NOMO-1 treated with dmso at 0.1 percent for 144 hours (cell line): ENCODE results near the gene PCDHA6.
"Not testable (repeated sequence)": the region's sequence is repeated elsewhere in the genome, so short reads cannot be mapped to it uniquely, and the experiment has no call there.

Experiments used
- DNase-seq: peaks from one replicate; lab custom pipeline; 2025; ENCODE audit not compliant: unreplicated experiment; lab: John Stamatoyannopoulos, UW

The PCDHA6 gene

DNA sequence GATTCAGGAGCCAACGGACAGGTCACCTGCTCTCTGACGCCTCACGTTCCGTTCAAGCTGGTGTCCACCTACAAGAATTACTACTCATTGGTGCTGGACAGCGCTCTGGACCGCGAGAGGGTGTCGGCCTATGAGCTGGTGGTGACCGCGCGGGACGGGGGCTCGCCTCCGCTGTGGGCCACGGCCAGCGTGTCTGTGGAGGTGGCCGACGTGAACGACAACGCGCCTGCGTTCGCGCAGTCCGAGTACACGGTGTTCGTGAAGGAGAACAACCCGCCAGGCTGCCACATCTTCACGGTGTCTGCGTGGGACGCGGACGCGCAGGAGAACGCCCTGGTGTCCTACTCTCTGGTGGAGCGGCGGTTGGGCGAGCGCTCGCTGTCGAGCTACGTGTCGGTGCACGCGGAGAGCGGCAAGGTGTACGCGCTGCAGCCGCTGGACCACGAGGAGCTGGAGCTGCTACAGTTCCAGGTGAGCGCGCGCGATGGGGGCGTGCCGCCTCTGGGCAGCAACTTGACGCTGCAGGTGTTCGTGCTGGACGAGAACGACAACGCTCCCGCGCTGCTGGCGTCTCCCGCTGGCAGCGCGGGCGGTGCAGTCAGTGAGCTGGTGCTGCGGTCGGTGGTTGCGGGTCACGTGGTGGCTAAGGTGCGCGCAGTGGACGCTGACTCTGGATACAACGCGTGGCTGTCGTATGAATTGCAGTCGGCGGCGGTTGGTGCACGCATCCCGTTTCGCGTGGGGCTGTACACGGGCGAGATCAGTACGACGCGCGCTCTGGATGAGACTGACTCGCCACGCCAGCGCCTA, 29.6 kb downstream of the PCDHA6 start:
- DNase-seq = no peak

DNA sequence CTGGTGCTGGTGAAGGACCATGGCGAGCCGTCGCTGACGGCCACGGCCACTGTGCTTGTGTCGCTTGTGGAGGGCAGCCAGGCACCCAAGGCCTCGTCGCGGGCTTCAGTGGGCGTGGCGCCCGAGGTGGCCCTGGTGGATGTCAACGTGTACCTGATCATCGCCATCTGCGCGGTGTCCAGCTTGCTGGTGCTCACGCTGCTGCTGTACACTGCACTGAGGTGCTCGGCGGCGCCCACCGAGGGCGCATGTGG, 30.2 kb downstream of the PCDHA6 start:
- no peak for DNase-seq

DNA sequence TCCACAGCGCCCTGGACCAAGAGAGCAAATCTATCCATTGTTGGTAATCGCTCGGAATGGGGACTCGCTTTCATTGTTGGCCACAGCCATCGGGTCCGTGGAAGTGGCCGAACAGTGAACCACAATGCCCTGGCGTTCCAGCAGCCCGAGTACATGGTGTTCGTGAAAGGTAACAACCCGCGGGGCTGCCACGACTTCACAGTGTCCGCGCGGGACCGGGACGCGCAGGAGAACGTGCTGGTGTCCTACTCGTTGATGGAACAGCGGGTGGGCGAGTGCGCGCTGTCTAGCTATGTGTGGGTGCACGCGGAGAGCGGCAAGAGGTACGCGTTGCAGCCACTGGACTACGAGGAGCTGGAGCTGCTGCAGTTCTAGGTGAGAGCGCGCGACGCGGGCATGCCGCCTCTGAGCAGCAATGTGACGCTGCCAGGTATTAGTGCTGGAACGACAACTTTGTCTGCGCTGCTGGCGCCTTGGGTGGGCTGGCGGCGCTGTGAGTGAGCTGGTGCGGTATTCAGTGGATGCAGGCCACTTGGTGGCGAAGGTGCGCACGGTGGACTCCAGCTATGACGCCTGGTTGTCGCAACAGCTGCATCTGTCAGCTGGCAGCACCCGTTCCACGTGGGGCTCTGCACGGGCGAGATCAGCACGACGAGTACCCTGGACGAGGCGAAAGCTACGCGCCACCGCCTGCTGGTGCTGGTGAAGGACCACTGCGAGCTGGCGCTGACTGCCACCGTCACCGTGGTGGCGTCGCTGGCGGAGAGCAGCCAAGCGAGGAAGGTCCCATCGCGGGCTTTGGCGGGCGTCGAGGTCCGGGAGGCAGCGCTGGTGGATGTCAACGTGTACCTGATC, 34.9 kb downstream of the PCDHA6 start:
- DNase-seq = no peak

DNA sequence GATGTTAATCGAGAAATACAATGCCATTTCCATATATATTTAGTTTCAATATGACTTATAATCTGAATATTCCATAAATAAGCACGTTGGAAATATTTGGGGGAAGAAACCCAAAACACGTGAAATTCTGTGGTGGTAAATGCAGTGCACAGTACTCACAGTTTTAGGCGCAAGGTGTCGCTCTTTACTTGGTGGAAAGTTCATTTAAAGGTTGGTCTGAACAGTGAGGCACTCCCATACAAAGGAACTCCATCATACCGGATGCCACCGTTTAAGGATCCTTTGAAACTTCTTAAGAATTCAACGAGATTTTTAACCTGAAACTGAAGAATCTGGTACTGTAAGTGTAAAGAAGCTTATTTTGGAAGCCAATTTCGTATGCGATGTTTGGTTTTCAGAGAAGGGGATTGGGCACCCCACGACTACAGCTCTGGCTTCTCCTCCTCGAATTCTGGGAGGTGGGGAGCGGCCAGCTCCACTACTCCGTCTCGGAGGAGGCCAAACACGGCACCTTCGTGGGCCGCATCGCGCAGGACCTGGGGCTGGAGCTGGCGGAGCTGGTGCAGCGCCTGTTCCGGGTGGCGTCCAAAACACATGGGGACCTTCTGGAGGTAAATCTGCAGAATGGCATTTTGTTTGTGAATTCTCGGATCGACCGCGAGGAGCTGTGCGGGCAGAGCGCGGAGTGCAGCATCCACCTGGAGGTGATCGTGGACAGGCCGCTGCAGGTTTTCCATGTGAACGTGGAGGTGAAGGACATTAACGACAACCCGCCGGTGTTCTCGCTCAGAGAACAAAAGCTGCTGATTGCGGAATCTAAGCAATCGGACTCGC, 41.2 kb downstream of the PCDHA6 start, which contains the start of gene PCDHA11:
Gene PCDHA11 (plus strand): TSS at position 237 of the 834 bp plus-strand sequence. CDS start 147 bp downstream, at position 384.
- no peak for DNase-seq

DNA sequence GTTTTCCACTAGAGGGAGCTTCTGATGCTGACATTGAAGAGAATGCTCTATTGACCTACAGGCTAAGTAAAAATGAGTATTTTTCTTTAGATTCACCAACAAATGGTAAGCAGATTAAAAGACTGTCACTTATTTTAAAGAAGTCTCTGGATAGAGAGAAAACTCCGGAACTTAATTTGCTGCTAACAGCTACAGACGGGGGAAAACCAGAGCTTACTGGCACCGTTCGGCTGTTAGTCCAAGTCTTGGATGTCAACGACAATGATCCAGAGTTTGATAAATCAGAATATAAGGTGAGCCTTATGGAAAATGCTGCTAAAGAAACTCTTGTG, 41.8 kb downstream of the PCDHA6 start:
- DNase-seq = no peak

DNA sequence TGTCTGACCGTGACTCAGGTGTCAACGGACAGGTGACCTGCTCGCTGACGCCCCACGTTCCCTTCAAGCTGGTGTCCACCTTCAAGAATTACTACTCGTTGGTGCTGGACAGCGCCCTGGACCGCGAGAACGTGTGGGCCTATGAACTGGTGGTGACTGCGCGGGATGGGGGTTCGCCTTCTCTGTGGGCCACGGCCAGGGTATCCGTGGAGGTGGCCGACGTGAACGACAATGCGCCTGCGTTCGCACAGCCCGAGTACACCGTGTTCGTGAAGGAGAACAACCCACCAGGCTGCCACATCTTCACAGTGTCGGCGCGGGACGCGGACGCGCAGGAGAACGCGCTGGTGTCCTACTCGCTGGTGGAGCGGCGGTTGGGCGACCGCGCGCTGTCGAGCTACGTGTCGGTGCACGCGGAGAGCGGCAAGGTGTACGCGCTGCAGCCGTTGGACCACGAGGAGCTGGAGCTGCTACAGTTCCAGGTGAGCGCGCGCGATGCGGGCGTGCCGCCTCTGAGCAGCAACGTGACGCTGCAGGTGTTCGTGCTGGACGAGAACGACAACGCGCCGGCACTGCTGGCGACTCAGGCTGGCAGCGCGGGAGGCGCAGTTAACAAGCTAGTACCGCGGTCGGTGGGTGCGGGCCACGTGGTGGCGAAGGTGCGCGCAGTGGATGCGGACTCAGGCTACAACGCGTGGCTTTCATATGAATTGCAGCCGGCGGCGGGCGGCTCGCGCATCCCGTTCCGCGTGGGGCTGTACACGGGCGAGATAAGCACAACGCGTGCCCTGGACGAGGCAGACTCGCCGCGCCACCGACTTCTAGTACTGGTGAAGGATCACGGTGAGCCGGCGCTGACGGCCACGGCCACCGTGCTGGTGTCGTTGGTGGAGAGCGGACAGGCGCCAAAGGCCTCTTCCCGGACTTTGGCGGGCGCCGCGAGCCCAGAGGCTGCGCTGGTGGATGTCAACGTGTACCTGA, 42.8 kb downstream of the PCDHA6 start:
- no peak for DNase-seq

DNA sequence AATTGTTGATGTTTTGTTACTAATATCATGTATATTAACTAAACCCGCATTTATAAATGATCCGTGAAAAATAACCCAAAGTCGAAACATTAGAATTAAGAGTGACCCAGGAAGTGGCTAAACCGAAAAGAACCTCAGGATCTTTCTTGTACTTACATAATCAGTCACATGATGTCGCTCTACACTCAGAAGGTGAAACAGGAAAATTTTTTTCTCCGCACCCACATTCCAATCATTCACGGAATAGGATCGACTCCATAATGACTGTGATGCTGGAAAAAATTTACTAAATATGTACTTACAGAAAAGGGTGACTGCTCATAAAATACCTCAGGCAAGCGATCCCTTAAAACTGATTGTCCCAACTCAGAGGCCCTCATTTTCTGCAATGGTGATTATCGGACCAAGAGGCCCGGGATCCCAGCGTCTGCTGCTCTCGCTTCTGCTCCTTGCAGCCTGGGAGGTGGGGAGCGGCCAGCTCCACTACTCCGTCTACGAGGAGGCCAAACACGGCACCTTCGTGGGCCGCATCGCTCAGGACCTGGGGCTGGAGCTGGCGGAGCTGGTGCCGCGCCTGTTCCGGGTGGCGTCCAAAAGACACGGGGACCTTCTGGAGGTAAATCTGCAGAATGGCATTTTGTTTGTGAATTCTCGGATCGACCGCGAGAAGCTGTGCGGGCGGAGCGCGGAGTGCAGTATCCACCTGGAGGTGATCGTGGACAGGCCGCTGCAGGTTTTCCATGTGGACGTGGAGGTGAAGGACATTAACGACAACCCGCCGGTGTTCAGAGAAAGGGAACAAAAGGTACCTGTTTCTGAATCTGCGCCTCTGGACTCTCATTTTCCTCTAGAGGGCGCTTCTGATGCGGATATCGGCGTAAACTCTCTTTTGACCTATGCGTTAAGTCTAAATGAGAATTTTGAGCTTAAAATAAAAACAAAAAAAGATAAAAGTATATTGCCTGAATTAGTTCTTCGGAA, 47.6 kb downstream of the PCDHA6 start, which contains the start of gene PCDHA12:
Gene PCDHA12 (plus strand): TSS at position 224 of the 981 bp plus-strand sequence. CDS start 165 bp downstream, at position 389.
- DNase-seq = no peak

DNA sequence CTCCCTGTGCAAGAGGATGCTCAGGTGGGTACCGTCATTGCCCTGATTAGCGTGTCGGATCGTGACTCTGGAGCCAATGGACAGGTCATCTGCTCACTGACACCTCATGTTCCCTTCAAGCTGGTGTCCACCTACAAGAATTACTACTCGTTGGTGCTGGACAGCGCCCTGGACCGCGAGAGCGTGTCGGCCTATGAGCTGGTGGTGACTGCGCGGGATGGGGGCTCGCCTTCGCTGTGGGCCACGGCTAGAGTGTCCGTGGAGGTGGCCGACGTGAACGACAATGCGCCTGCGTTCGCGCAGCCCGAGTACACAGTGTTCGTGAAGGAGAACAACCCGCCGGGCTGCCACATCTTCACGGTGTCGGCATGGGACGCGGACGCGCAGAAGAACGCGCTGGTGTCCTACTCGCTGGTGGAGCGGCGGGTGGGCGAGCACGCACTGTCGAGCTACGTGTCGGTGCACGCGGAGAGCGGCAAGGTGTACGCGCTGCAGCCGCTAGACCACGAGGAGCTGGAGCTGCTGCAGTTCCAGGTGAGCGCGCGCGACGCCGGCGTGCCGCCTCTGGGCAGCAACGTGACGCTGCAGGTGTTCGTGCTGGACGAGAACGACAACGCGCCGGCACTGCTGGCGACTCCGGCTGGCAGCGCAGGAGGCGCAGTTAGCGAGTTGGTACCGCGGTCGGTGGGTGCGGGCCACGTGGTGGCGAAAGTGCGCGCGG, 48.9 kb downstream of the PCDHA6 start:
- not testable (repeated sequence) for DNase-seq

DNA sequence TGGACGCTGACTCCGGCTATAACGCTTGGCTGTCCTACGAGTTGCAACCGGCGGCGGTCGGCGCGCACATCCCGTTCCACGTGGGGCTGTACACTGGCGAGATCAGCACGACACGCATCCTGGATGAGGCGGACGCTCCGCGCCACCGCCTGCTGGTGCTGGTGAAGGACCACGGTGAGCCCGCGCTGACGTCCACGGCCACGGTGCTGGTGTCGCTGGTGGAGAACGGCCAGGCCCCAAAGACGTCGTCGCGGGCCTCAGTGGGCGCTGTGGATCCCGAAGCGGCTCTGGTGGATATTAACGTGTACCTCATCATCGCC, 49.5 kb downstream of the PCDHA6 start:
- DNase-seq = no peak
